ENCODE measurements around the gene COPS9.

COPS9 gene

DNA sequence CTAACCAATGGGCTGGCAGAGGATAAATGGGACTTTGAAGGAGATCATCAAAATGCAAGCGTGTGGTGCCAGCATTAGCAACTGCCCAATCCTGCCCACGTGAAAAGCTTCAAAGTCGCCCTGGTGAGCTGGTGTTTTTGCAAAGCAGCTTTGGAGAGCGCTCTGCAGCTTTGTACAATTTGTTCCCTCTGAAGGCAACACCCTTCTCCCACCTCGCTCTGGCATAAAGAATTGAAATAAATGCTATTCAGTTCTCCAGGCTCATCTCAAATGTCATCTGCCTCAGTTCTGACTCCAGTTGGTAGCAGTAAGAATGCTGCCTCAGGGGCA lies 3.5 kb downstream of the COPS9 start:
- no peak for DNase-seq

DNA sequence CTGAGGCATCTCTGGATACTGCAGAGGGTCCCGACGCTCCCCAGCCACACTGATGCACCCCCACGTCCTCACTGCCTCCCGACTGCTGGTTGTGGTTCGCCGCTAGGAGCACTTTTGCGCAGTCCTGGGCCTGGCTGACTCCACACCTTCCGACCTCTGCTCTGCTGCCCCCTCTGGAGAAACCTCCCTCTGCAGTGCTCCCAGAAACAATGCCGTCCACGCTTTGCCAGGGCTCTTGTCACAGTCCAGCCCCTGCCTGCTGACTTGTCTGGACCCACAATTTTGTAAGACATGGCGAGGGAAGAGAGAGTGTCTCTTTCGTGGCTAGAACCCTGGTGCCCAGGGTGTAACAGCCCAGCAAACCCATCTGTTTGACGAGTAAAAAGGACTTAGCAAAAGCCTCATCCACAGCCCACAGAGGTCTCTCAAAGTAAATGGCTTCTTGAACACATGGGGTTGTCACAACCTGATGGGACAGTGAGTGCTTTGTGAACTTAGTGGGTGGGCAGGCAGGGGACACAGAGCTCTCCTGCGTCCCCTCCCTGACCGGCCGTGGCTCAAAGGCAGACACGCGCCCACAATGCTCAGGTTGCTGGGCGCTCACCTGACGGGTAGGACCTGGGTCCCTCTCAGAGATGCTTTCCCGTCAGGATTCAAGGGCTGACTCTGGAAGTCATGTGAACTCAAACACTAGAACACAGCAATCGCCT lies 4.0 kb downstream of the COPS9 start:
- DNase-seq, result no peak

GRCh38 chr2:240131296-240131695 lies 4.8 kb downstream of the COPS9 start:
- no peak for DNase-seq

DNA sequence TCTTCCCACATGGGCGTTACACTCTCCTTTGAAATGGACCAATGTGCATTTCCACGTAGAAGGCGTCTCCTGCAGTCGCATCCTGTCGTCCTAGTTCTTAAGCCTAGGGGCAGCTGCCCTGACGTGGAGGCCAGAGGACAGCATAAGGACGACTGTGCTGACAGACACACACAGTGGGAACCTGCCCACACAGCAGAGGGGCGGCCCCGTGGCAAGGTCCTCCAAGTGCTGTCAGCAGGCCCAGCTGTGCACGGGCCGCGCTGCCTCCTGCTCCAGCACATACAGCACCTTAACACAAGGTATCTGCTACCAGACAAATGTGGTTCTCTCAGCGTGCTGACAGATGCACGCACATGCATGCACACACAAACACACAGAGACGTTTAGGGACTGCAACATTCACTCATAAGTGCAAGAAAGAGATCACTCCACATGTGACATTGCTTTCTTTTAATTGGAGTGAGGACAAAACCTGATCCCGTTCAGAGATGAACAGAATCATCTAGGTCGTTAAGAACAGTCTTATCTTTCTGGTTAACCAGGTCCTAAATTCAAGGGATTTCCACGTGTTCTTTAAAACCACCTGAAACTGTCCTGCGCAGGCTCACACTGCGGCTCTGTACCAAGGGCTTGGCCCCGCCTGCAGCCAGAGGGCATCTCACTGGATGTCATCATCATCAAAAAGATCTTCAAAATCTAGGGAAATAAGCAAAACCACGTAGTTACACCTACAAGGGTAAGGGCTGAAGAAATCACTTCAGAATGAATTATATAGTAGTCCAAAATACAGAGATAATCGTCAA lies 5.5 kb downstream of the COPS9 start:
- no peak for DNase-seq

- DNase-seq, result no peak
Observed at GRCh38 chr2:240129731-240130392, 6.2 kb downstream of the COPS9 start.

- no peak for DNase-seq
Observed at GRCh38 chr2:240129311-240129710, 6.8 kb downstream of the COPS9 start.

- no peak for DNase-seq
Observed at GRCh38 chr2:240128608-240129145, 7.4 kb downstream of the COPS9 start.

- no peak for DNase-seq
Observed at GRCh38 chr2:240127911-240128607, 8.0 kb downstream of the COPS9 start.

- no peak for DNase-seq
Observed at GRCh38 chr2:240127191-240127750, 8.8 kb downstream of the COPS9 start.

DNA sequence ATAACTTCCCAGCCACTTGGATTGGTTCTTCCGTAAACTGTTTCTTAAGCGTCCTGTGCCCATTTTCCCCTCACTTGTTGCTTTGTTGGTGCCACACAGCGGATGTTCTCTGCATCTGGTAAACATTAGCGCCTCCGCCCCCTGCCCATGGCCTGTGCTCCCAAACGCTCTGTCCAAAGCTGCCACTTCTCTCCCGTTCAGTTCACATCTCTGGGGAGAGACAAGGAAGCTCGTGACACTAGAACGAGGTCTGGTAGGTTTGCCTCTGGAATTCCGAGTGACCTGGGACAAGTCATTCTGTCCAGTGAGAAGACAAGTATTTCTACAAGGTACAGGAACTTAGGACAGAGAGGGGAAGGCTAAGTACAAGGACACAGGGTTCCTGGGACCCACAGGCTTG lies 9.4 kb downstream of the COPS9 start:
- no peak for DNase-seq

GRCh38 chr2:240125742-240126141 lies 10.4 kb downstream of the COPS9 start:
- DNase-seq, result no peak

GRCh38 chr2:240124651-240125030 lies 11.5 kb downstream of the COPS9 start:
- no peak for DNase-seq

GRCh38 chr2:240123821-240124650 lies 12.1 kb downstream of the COPS9 start:
- no peak for DNase-seq

GRCh38 chr2:240121675-240122074 lies 14.4 kb downstream of the COPS9 start:
- DNase-seq, result no peak

DNA sequence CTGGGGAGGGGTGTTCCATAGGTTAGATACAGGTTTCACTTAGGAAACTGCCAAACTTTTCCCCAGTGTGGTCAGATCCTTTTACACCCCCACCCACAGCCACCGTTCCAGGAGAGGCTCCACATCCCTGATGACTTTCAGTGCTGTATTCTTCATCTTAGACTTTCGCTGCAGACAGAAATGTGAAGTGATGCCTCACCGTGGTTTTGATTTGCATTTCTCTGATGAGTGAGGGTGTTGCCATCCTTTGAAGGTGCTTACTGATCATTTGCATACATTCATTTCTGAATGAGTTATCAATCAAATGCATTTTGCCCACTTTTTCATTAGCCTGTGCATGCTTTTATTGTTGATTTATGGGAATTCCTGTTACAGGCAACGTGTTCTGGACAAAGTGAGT lies 14.9 kb downstream of the COPS9 start:
- no peak for DNase-seq

- no peak for DNase-seq
Observed at GRCh38 chr2:240114233-240114632, 21.9 kb downstream of the COPS9 start.

- no peak for DNase-seq
Observed at GRCh38 chr2:240112914-240113690, 23.0 kb downstream of the COPS9 start.

DNA sequence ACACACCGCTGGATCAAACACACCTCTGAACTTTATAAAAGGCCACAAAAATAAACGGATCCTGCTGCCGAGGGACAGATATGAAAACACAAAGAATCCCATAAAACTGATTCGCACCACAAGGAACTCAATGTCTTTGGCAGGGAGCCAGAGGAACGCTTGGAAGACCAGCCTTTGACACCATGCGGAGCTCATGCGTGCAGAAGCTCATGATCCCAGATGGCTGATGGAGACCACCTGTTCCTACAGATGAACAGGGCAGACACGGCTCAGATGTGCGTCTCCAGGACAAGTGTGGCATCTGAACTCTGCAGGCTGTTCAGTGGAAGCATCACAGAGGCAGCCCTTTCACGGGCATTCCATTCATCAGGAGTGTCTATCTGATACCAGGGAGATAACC lies 24.9 kb downstream of the COPS9 start:
- no peak for DNase-seq

DNA sequence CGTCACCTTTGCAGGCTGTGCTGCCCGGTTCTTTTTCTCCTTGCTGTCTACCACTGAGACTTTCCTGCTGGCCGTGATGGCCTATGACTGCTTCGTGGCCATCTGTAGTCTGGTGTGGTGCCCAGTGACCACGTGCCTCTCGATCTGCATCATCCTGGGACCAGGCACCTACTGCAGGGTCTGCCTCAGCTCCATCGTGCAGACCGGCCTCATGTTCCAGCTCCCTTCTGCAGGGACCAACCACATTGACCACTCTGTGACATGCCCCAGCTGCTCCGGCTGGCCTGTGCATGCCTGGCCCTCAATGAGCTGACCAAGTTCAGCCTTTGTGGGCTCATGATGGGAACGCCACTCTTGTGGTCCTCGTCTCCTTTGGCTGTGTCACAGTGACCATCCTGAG lies 26.7 kb downstream of the COPS9 start:
- DNase-seq, result no peak

DNA sequence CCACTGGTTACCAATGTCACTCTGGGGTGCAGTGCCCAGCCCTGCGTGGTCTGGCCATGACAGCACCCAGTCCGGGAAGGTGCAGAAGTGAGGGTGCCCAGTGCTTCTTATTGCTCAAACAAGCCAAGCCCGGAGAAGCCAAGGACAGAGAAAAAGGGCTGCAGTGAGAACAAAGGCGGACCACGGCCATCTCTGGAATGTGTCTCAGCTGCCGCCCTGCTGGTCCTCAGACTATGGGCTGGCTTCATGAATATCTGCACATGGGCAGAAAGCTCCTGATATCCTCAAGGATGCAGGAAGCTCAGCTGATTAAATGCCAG lies 28.7 kb downstream of the COPS9 start:
- no peak for DNase-seq

DNA sequence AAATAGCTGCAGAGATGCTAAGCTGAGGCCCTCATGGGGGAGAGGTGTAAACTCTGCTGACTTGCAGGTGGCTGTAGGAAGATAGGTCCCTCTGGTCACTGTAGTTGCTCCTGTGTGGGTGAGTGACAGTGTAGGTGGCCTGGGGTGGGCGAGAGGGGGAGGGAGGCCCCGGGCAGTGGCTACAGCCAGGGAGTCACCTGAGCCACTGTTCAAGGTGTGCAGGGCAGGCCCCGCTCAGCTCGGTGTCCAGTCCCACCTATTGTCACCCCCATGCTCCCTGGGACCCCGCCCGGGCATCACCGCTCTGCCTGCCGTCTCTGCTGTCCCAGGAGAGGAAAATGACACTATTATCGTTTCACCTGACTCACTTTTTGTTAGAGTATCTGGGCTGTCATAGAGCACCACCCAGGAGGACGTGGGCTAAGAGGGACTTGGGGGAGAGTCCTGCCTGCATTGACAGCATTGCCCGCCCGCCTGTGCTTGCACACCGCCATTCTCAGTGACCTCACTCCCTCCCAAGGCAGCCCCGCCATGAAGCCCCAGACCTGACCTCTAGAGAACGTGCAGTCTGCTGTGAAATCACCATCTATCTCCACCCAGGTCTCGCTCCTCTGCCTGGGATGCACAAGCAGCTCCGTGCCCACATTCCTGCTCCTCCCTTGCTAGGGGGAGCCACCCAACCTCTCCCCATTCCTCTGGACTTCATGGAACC lies 29.2 kb downstream of the COPS9 start:
- no peak for DNase-seq

Data from stimulated activated CD4-positive, alpha-beta T cell treated with anti-CD3 and anti-CD28 coated beads, Interleukin-4, amount 100 ng/mL, for 4 hours (primary cell).